ENCODE data around the gene SPTB.

DNA sequence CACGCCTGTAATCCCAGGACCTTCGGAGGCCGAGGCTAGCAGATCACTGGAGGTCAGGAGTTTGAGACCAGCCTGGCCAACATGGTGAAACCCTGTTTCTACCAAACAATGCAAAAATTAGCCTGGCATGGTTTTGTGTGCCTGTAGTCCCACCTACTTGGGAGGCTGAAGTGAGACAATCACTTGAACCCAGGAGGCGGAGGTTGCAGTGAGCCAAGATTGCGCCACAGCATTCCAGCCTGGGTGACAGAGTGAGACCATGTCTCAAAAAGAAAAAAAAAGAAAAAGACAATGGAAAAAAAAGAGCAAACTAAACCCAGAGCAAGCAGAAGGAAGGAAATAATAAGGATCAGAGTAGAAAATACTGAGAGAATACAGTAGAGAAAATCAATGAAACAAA lies 39.9 kb upstream of the SPTB start:
- TF ChIP-seq POLR2A (IDR thresholded peaks at IDR 0.05; ENCODE audit: low read depth, low read length) (no peak), POLR2AphosphoS5 (IDR thresholded peaks at IDR 0.05; ENCODE audit: low read depth, low read length) (no peak), SPI1 (IDR thresholded peaks at IDR 0.05; ENCODE audit: low read depth, low read length) (no peak), TAF1 (IDR thresholded peaks at IDR 0.05; ENCODE audit: low read depth, low read length) (no peak), POU2F2 (IDR thresholded peaks at IDR 0.05; ENCODE audit: low read depth, low read length) (no peak)
